Stomach (tissue), 9 donors: ENCODE measurements around the gene CHADL. TPM values are rescaled to one million over a fixed set of nuclear protein-coding genes. Genes with fewer than 3 reads are reported as not detected.

ENCODE experiments used
- DNase-seq, 2 donors: peaks; one replicate each; pipeline versions ENCODE4 v3.0.0 to v3.0.0-alpha.2; 2013 to 2019
- H3K27ac ChIP-seq, 5 donors: fragments of 200-600 bp in 4 of 5; sonication (generic) in 4 of 5; one replicate each; pipeline ENCODE4 v1.5.1; 2013 to 2019; ENCODE audit warnings: mild to moderate bottlenecking in 1 of 5, moderate library complexity in 1 of 5
- H3K27me3 ChIP-seq, 3 donors: fragments of 200-600 bp; sonication (generic); one replicate each; pipeline ENCODE4 v1.5.1; 2017 to 2019; ENCODE audit warnings: mixed run types in 1 of 3
- H3K36me3 ChIP-seq, 4 donors: fragments of 200-600 bp; sonication (generic); 1 replicate in 3 of 4; 2 replicates in 1 of 4; pipeline ENCODE4 v1.5.1; 2016 to 2019
- H3K4me1 ChIP-seq, 4 donors: fragments of 200-600 bp; sonication (generic); one replicate each; pipeline ENCODE4 v1.5.1; 2016 to 2019
- H3K4me3 ChIP-seq, 4 donors: fragments of 200-600 bp; sonication (generic) in 3 of 4; one replicate each; pipeline ENCODE4 v1.5.1; 2016 to 2019; ENCODE audit warnings: mild to moderate bottlenecking in 1 of 4
- H3K9me3 ChIP-seq, 4 donors: fragments of 200-600 bp; sonication (generic); one replicate each; pipeline ENCODE4 v1.5.1; 2016 to 2019
- CTCF ChIP-seq, 7 experiments: fragments of 450-650 bp in 4 of 7; fragments of 200-600 bp in 3 of 7; sonication (generic) in 3 of 7; IDR thresholded peaks; one replicate each; pipeline ENCODE4 v1.5.1; 2016 to 2019; ENCODE audit warnings: antibody characterized with exemption in 7 of 7, control low read depth in 2 of 7, mild to moderate bottlenecking in 1 of 7
- EP300 ChIP-seq: sonication (generic); formaldehyde crosslinking; IDR thresholded peaks from one replicate; pipeline ENCODE4 v1.6.1; 2017; ENCODE audit warnings: antibody characterized with exemption
- POLR2A ChIP-seq, 4 donors: fragments of 450-650 bp; IDR thresholded peaks; one replicate each; pipeline ENCODE4 v1.6.1; 2016; ENCODE audit warnings: antibody characterized with exemption in 4 of 4, control low read depth in 2 of 4, mild to moderate bottlenecking in 1 of 4, moderate library complexity in 1 of 4
- POLR2AphosphoS5 ChIP-seq, 3 donors: sonication (generic); formaldehyde crosslinking; IDR thresholded peaks; one replicate each; pipeline ENCODE4 v1.6.1; 2016; ENCODE audit warnings: antibody characterized with exemption in 3 of 3
- WGBS, 5 donors: extraction: QIAGEN DNeasy Blood & Tissue Kit in 3 of 5; methylation state at CpG; one replicate each; pipeline versions ENCODE4 v1.1.5 to v1.1.7; 2013 to 2018; 5-methylcytosine and 5-hydroxymethylcytosine counted together
- intact Hi-C: fragments of 100-400 bp; cut with DNase I; formaldehyde crosslinking; loops from one replicate; pipeline ENCODE4 v1.15.1; 2023; ENCODE audit warnings: low total_unique reads
- polyA plus RNA-seq, 3 donors: library from polyadenylated mRNA; stranded (reverse); fragments of 200-250 nt; gene quantifications; one replicate each; pipeline ENCODE4 v1.2.3, GENCODE V29; 2013
- total RNA-seq, 5 donors: library from RNA; depleted of rRNA; stranded (reverse); fragments of >200 nt; gene quantifications; one replicate each; pipeline versions ENCODE4 v1.1.0 to v1.2.3, GENCODE V29; 2014 to 2016
- donor health status: healthy with polysubstance abuse.
- donor health status: Bipolar disorder and iron deficiency.
- donor health status: healthy.

Gene CHADL
- total and polyA plus RNA-seq, 8 donors: 1.4 to 15.6 (median 5.4) TPM

- DNase-seq: no peak
- TF ChIP-seq CTCF (IDR thresholded peaks at IDR 0.05) (no peak), POLR2AphosphoS5 (IDR thresholded peaks at IDR 0.05) (no peak), POLR2A (IDR thresholded peaks at IDR 0.05) (no peak), EP300 (no peak)
- Histone ChIP-seq H3K27me3 (no peaks in the 10 kb centered on the region), H3K36me3 (peaks cover 65 to 100% (median 100%) of the 10 kb centered on the region in 4 donors), H3K27ac (no peak overlapping the region), H3K4me3 (no peak overlapping the region), H3K4me1 (peaks cover 0 to 11% (median 2%) of the 10 kb centered on the region in 4 donors), H3K9me3 (no peaks in the 10 kb centered on the region)
- 67 to 82% (median 80%) methylated on average over 10 to 20 of the region's 20 CpGs for WGBS, 5 donors
- intact Hi-C loops: no loop called here
These were observed 15.8 kb upstream of the CHADL start for GRCh38 chr22:41256254-41257253.

GRCh38 chr22:41254230-41254629 lies 13.5 kb upstream of the CHADL start:
- intact Hi-C loops: no loop called here
- no peak overlapping the region for H3K4me3 ChIP-seq
- TF ChIP-seq CTCF (IDR thresholded peaks at IDR 0.05): no peak
- no peak for TF ChIP-seq EP300
- no peak for TF ChIP-seq POLR2A (IDR thresholded peaks at IDR 0.05)
- no peak for TF ChIP-seq POLR2AphosphoS5 (IDR thresholded peaks at IDR 0.05)
- H3K4me1 ChIP-seq: peaks cover 0 to 8% (median 2%) of the 10 kb centered on the region in 4 donors
- 90 to 93% (median 93%) methylated on average over 7 of the region's 7 CpGs for WGBS, 5 donors
- H3K27ac ChIP-seq: no peak overlapping the region
- H3K9me3 ChIP-seq: no peaks in the 10 kb centered on the region
- H3K36me3 ChIP-seq: peaks cover 68 to 100% (median 100%) of the 10 kb centered on the region in 4 donors
- H3K27me3 ChIP-seq: no peaks in the 10 kb centered on the region
- DNase-seq: no peak

- no peaks in the 10 kb centered on the region for H3K27me3 ChIP-seq
- H3K4me3 ChIP-seq: no peak overlapping the region
- intact Hi-C loops: no loop called here
- H3K36me3 ChIP-seq: peaks cover 79 to 100% (median 100%) of the 10 kb centered on the region in 4 donors
- 94 to 96% (median 95%) methylated on average over 8 of the region's 8 CpGs for WGBS, 5 donors
- TF ChIP-seq EP300 (no peak), CTCF (IDR thresholded peaks at IDR 0.05) (no peak), POLR2A (IDR thresholded peaks at IDR 0.05) (no peak), POLR2AphosphoS5 (IDR thresholded peaks at IDR 0.05) (no peak)
- no peak overlapping the region for H3K27ac ChIP-seq
- peaks cover 0 to 8% (median 2%) of the 10 kb centered on the region in 4 donors for H3K4me1 ChIP-seq
- H3K9me3 ChIP-seq: no peaks in the 10 kb centered on the region
- DNase-seq: no peak
These were observed 11.6 kb upstream of the CHADL start for GRCh38 chr22:41252365-41252764.

- intact Hi-C loops: no loop called here
- H3K36me3 ChIP-seq: peaks cover 82 to 100% (median 100%) of the 10 kb centered on the region in 4 donors
- H3K4me3 ChIP-seq: no peak overlapping the region
- no peaks in the 10 kb centered on the region for H3K4me1 ChIP-seq
- TF ChIP-seq CTCF (IDR thresholded peaks at IDR 0.05): no peak
- no peak for TF ChIP-seq POLR2AphosphoS5 (IDR thresholded peaks at IDR 0.05)
- TF ChIP-seq EP300: no peak
- TF ChIP-seq POLR2A (IDR thresholded peaks at IDR 0.05): no peak
- no peaks in the 10 kb centered on the region for H3K27me3 ChIP-seq
- no peak overlapping the region for H3K27ac ChIP-seq
- WGBS, 5 donors: 92 to 97% (median 94%) methylated on average over 10 to 12 of the region's 12 CpGs
- no peaks in the 10 kb centered on the region for H3K9me3 ChIP-seq
- DNase-seq: no peak
These were observed 9.4 kb upstream of the CHADL start for GRCh38 chr22:41250127-41250526.
